Liver (tissue), 9 donors: ENCODE measurements around the gene ZNF423. TPM values are rescaled to one million over a fixed set of nuclear protein-coding genes. Genes with fewer than 3 reads are reported as not detected.

Experiments
- DNase-seq: peaks from one replicate; pipeline ENCODE4 v3.0.0-alpha.2; 2017; ENCODE audit warnings: low spot score
- H3K27ac ChIP-seq, 2 donors: one replicate each; pipeline ENCODE4 v1.7.0; 2013; ENCODE audit warnings: inconsistent platforms in 2 of 2, low read length in 2 of 2, control low read depth in 1 of 2, low read depth in 1 of 2, mild to moderate bottlenecking in 1 of 2
- H3K27me3 ChIP-seq, 4 donors: one replicate each; pipeline versions ENCODE4 v1.6.1 to v1.7.0; 2013; ENCODE audit warnings: low read length in 3 of 4, inconsistent platforms in 1 of 4, mild to moderate bottlenecking in 1 of 4, moderate library complexity in 1 of 4; ENCODE audit not compliant: control insufficient read depth in 4 of 4, insufficient read depth in 4 of 4
- H3K36me3 ChIP-seq, 4 donors: one replicate each; pipeline versions ENCODE4 v1.6.1 to v1.7.0; 2013; ENCODE audit warnings: low read length in 3 of 4, mild to moderate bottlenecking in 3 of 4, low read depth in 1 of 4, moderate library complexity in 1 of 4; ENCODE audit not compliant: control insufficient read depth in 4 of 4, insufficient read depth in 3 of 4
- H3K4me1 ChIP-seq, 4 donors: one replicate each; pipeline versions ENCODE4 v1.6.1 to v1.7.0; 2013; ENCODE audit warnings: low read length in 3 of 4, mild to moderate bottlenecking in 3 of 4, moderate library complexity in 1 of 4; ENCODE audit not compliant: control insufficient read depth in 4 of 4, insufficient read depth in 4 of 4
- H3K4me3 ChIP-seq, 3 donors: one replicate each; pipeline versions ENCODE4 v1.6.1 to v1.7.0; 2013; ENCODE audit warnings: low read length in 3 of 3, control low read depth in 1 of 3, low read depth in 1 of 3, mild to moderate bottlenecking in 1 of 3
- H3K9ac ChIP-seq, 2 donors: one replicate each; pipeline ENCODE4 v1.7.0; 2013; ENCODE audit warnings: low read length in 2 of 2, mild to moderate bottlenecking in 2 of 2, moderate library complexity in 2 of 2, control low read depth in 1 of 2, low read depth in 1 of 2
- H3K9me3 ChIP-seq, 4 donors: one replicate each; pipeline versions ENCODE4 v1.6.1 to v1.7.0; 2013; ENCODE audit warnings: low read length in 3 of 4; ENCODE audit not compliant: control insufficient read depth in 4 of 4
- EGR1 ChIP-seq, 2 donors: IDR thresholded peaks; 2 replicates each; pipeline ENCODE4 v1.6.1; 2016 to 2018; ENCODE audit warnings: antibody characterized with exemption in 2 of 2, low read depth in 2 of 2
- FOXA1 ChIP-seq: IDR thresholded peaks from 2 replicates; pipeline ENCODE4 v1.6.1; 2016; ENCODE audit warnings: antibody characterized with exemption
- FOXA2 ChIP-seq: IDR thresholded peaks from 2 replicates; pipeline ENCODE4 v1.6.1; 2016; ENCODE audit warnings: antibody characterized with exemption
- GABPA ChIP-seq, 2 donors: IDR thresholded peaks in 1 of 2; conservative IDR thresholded peaks in 1 of 2; 2 replicates each; pipeline ENCODE4 v1.6.1; 2016; ENCODE audit warnings: antibody characterized with exemption in 2 of 2, mild to moderate bottlenecking in 1 of 2, moderate library complexity in 1 of 2
- HNF4A ChIP-seq, 2 donors: conservative IDR thresholded peaks; 2 replicates each; pipeline ENCODE4 v1.6.1; 2016; ENCODE audit warnings: antibody characterized with exemption in 2 of 2, mild to moderate bottlenecking in 2 of 2
- HNF4G ChIP-seq: IDR thresholded peaks from 2 replicates; pipeline ENCODE4 v1.6.1; 2016; ENCODE audit warnings: antibody characterized with exemption
- JUND ChIP-seq, 2 donors: IDR thresholded peaks; 2 replicates each; pipeline ENCODE4 v1.6.1; 2016; ENCODE audit warnings: antibody characterized with exemption in 2 of 2
- NR2F2 ChIP-seq: IDR thresholded peaks from 2 replicates; pipeline ENCODE4 v1.6.1; 2016; ENCODE audit warnings: antibody characterized with exemption
- RAD21 ChIP-seq, 2 donors: IDR thresholded peaks; 2 replicates each; pipeline ENCODE4 v1.6.1; 2016; ENCODE audit warnings: antibody characterized with exemption in 2 of 2, mild to moderate bottlenecking in 2 of 2
- REST ChIP-seq: IDR thresholded peaks from 2 replicates; pipeline ENCODE4 v1.6.1; 2016; ENCODE audit warnings: antibody characterized with exemption, mild to moderate bottlenecking
- RXRA ChIP-seq, 2 donors: IDR thresholded peaks; 2 replicates each; pipeline ENCODE4 v1.6.1; 2017 to 2018; ENCODE audit warnings: antibody characterized with exemption in 2 of 2, mild to moderate bottlenecking in 1 of 2
- SP1 ChIP-seq: IDR thresholded peaks from 2 replicates; pipeline ENCODE4 v1.6.1; 2018; ENCODE audit warnings: antibody characterized with exemption, mild to moderate bottlenecking
- TAF1 ChIP-seq: conservative IDR thresholded peaks from 2 replicates; pipeline ENCODE4 v1.6.1; 2016; ENCODE audit warnings: antibody characterized with exemption, mild to moderate bottlenecking
- YY1 ChIP-seq: IDR thresholded peaks from 2 replicates; pipeline ENCODE4 v1.6.1; 2016; ENCODE audit warnings: antibody characterized with exemption, mild to moderate bottlenecking
- WGBS: extraction: QIAGEN DNeasy Blood & Tissue Kit; methylation state at CpG from one replicate; pipeline ENCODE4 v1.1.7; 2013; 5-methylcytosine and 5-hydroxymethylcytosine counted together
- polyA plus RNA-seq, 2 donors: library from polyadenylated mRNA; stranded (reverse) in 1 of 2; unstranded in 1 of 2; fragments of 200-250 nt in 1 of 2; fragments of >200 nt in 1 of 2; fragmentation: Nextera tagmentation in 1 of 2; extraction: Ambion mirVana in 1 of 2; gene quantifications; one replicate each; pipeline versions ENCODE4 v1.2.1 to v1.2.3, GENCODE V29; 2013 to 2015
- total RNA-seq, 2 donors: library from RNA; depleted of rRNA; stranded (reverse); fragments of >200 nt; gene quantifications; one replicate each; pipeline ENCODE4 v1.2.3, GENCODE V29; 2014
- TF ChIP-seq, protein P1 (sequence below): IDR thresholded peaks from 2 replicates; pipeline ENCODE4 v1.6.1; 2016; ENCODE audit warnings: antibody characterized with exemption
- TF ChIP-seq, protein P2 (sequence below): IDR thresholded peaks from 2 replicates; pipeline ENCODE4 v1.6.1; 2016; ENCODE audit warnings: antibody characterized with exemption
- TF ChIP-seq, protein P3 (sequence below): fragments of 150-350 bp; IDR thresholded peaks from 2 replicates; pipeline ENCODE4 v1.5.1; 2017; ENCODE audit warnings: improper control_type of control experiment, low read depth, low read length; ENCODE audit not compliant: missing input control
- TF ChIP-seq, protein P4 (sequence below): IDR thresholded peaks from 2 replicates; pipeline ENCODE4 v1.6.1; 2016; ENCODE audit warnings: antibody characterized with exemption
- donor health status: healthy.
- donor health status: healthy.
- donor health status: healthy.
- donor health status: healthy.
- donor health status: healthy.

Gene ZNF423
- total and polyA plus RNA-seq, 4 donors, result 0.24 to 1.6 (median 0.39) TPM

GRCh38 chr16:49472598-49472997 lies 383.3 kb downstream of the ZNF423 start:
- H3K4me3 ChIP-seq, result no peak overlapping the region
- no peak overlapping the region for H3K9ac ChIP-seq
- TF ChIP-seq REST (no peak), NR2F2 (no peak), RAD21 (IDR thresholded peaks at IDR 0.05) (no peak), HNF4A (conservative IDR thresholded peaks at IDR 0.05) (no peak), SP1 (no peak), RXRA (IDR thresholded peaks at IDR 0.05) (no peak), FOXA2 (no peak), GABPA (IDR thresholded peaks at IDR 0.05 in 1 of 2, conservative IDR thresholded peaks at IDR 0.05 in 1 of 2) (no peak), TAF1 (no peak), HNF4G (no peak), FOXA1 (no peak), YY1 (no peak), EGR1 (IDR thresholded peaks at IDR 0.05; ENCODE audit: low read depth in 2 of 2) (no peak), JUND (IDR thresholded peaks at IDR 0.05) (no peak)
- TF ChIP-seq, protein P1, sequence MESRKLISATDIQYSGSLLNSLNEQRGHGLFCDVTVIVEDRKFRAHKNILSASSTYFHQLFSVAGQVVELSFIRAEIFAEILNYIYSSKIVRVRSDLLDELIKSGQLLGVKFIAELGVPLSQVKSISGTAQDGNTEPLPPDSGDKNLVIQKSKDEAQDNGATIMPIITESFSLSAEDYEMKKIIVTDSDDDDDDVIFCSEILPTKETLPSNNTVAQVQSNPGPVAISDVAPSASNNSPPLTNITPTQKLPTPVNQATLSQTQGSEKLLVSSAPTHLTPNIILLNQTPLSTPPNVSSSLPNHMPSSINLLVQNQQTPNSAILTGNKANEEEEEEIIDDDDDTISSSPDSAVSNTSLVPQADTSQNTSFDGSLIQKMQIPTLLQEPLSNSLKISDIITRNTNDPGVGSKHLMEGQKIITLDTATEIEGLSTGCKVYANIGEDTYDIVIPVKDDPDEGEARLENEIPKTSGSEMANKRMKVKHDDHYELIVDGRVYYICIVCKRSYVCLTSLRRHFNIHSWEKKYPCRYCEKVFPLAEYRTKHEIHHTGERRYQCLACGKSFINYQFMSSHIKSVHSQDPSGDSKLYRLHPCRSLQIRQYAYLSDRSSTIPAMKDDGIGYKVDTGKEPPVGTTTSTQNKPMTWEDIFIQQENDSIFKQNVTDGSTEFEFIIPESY, result no peak
- TF ChIP-seq, protein P2, sequence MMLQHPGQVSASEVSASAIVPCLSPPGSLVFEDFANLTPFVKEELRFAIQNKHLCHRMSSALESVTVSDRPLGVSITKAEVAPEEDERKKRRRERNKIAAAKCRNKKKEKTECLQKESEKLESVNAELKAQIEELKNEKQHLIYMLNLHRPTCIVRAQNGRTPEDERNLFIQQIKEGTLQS, result no peak
- TF ChIP-seq, protein P3, sequence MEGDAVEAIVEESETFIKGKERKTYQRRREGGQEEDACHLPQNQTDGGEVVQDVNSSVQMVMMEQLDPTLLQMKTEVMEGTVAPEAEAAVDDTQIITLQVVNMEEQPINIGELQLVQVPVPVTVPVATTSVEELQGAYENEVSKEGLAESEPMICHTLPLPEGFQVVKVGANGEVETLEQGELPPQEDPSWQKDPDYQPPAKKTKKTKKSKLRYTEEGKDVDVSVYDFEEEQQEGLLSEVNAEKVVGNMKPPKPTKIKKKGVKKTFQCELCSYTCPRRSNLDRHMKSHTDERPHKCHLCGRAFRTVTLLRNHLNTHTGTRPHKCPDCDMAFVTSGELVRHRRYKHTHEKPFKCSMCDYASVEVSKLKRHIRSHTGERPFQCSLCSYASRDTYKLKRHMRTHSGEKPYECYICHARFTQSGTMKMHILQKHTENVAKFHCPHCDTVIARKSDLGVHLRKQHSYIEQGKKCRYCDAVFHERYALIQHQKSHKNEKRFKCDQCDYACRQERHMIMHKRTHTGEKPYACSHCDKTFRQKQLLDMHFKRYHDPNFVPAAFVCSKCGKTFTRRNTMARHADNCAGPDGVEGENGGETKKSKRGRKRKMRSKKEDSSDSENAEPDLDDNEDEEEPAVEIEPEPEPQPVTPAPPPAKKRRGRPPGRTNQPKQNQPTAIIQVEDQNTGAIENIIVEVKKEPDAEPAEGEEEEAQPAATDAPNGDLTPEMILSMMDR, result no peak
- TF ChIP-seq, protein P4, sequence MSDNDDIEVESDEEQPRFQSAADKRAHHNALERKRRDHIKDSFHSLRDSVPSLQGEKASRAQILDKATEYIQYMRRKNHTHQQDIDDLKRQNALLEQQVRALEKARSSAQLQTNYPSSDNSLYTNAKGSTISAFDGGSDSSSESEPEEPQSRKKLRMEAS, result no peak
- no peaks in the 10 kb centered on the region for H3K27me3 ChIP-seq
- WGBS, result 93% methylated on average over 13 of the region's 13 CpGs
- DNase-seq, result no peak
- no peak overlapping the region for H3K27ac ChIP-seq
- H3K36me3 ChIP-seq, result no peaks in the 10 kb centered on the region
- no peaks in the 10 kb centered on the region for H3K9me3 ChIP-seq
- H3K4me1 ChIP-seq, result peaks cover 0 to 7% (median 1%) of the 10 kb centered on the region in 4 donors
